ENCODE measurements around the gene ARF6.
"Not testable (repeated sequence)": the region's sequence is repeated elsewhere in the genome, so short reads cannot be mapped to it uniquely, and the experiment has no call there.

Gene ARF6

GRCh38 chr14:49892636-49893308, at the start of gene ARF6:
TSS of gene ARF6 (plus strand) at chr14:49893082. CDS start at chr14:49893737, 655 bp downstream.
- ATAC-seq (peak; percentile 82), DNase-seq (peak; percentile 98)

- ATAC-seq (no peak), DNase-seq (no peak)
Measured at GRCh38 chr14:49849213-49849847, 43.6 kb upstream of the ARF6 start.

- DNase-seq: no peak
- ATAC-seq: no peak
Measured at GRCh38 chr14:49851813-49852212, 41.1 kb upstream of the ARF6 start.

GRCh38 chr14:49852301-49853157, 40.4 kb upstream of the ARF6 start, which contains the start of gene NEMF:
TSS of gene NEMF (minus strand) at chr14:49852788. CDS start at chr14:49852753, 35 bp downstream.
- ATAC-seq (peak; percentile 84), DNase-seq (peak; percentile 89)

- no peak for DNase-seq
- ATAC-seq: no peak
Measured at GRCh38 chr14:49853158-49853477, 39.8 kb upstream of the ARF6 start.

GRCh38 chr14:49853572-49854375, 39.1 kb upstream of the ARF6 start:
- DNase-seq (peak; percentile 71), ATAC-seq (peak; percentile 69)

- no peak for DNase-seq
- no peak for ATAC-seq
Measured at GRCh38 chr14:49857427-49858003, 35.4 kb upstream of the ARF6 start.

- DNase-seq (no peak), ATAC-seq (no peak)
Measured at GRCh38 chr14:49858383-49858782, 34.5 kb upstream of the ARF6 start.

GRCh38 chr14:49860988-49861698, 31.7 kb upstream of the ARF6 start:
- ATAC-seq (no peak), DNase-seq (no peak)

- ATAC-seq (peak; percentile 6), DNase-seq (peak; percentile 69)
Measured at GRCh38 chr14:49861699-49862088, 31.2 kb upstream of the ARF6 start.

GRCh38 chr14:49862089-49862673, 30.7 kb upstream of the ARF6 start:
- DNase-seq (peak; percentile 83), ATAC-seq (peak; percentile 57)

- DNase-seq (no peak), ATAC-seq (peak; percentile 3)
Measured at GRCh38 chr14:49863487-49864281, 29.2 kb upstream of the ARF6 start.

- no peak for ATAC-seq
- DNase-seq: peak; percentile 91
Measured at GRCh38 chr14:49865431-49865859, 27.4 kb upstream of the ARF6 start.

GRCh38 chr14:49867831-49868719, 24.8 kb upstream of the ARF6 start:
- peak; percentile 99 for DNase-seq
- ATAC-seq: peak; percentile 90

- ATAC-seq (no peak), DNase-seq (no peak)
Measured at GRCh38 chr14:49868720-49869114, 24.2 kb upstream of the ARF6 start.

- DNase-seq (no peak), ATAC-seq (no peak)
Measured at GRCh38 chr14:49870908-49871307, 22.0 kb upstream of the ARF6 start.

- ATAC-seq, DNase-seq: not testable (repeated sequence)
Measured at GRCh38 chr14:49873548-49873947, 19.3 kb upstream of the ARF6 start.

GRCh38 chr14:49875640-49876198, 17.2 kb upstream of the ARF6 start:
- ATAC-seq: no peak
- DNase-seq: no peak
